Lower lobe of right lung (tissue), 2 donors: ENCODE results near the gene SUPT6H. TPM values are rescaled to one million over a fixed set of nuclear protein-coding genes. Genes with fewer than 3 reads are reported as not detected.

Source experiments
- ATAC-seq, 2 donors: fragments of 200-7000 bp; cut with Tn5 transposase; one replicate each; pipeline ENCODE4 v1.9.1; 2020 to 2022; ENCODE audit warnings: mild to moderate bottlenecking in 2 of 2, moderate library complexity in 2 of 2
- DNase-seq: peaks from one replicate; pipeline ENCODE4 v3.0.0-alpha.2; 2020
- H3K27ac ChIP-seq: fragments of 200-600 bp; one replicate; pipeline ENCODE4 v1.8.0; 2022
- H3K27me3 ChIP-seq: fragments of 200-600 bp; one replicate; pipeline ENCODE4 v1.8.0; 2022; ENCODE audit warnings: low read depth
- H3K36me3 ChIP-seq: fragments of 200-600 bp; one replicate; pipeline ENCODE4 v1.8.0; 2022; ENCODE audit warnings: mild to moderate bottlenecking
- H3K4me1 ChIP-seq: fragments of 200-600 bp; one replicate; pipeline ENCODE4 v1.8.0; 2022
- H3K4me3 ChIP-seq: fragments of 200-600 bp; one replicate; pipeline ENCODE4 v1.8.0; 2022; ENCODE audit warnings: mild to moderate bottlenecking
- H3K9me3 ChIP-seq: fragments of 200-600 bp; one replicate; pipeline ENCODE4 v1.8.0; 2022
- CTCF ChIP-seq: fragments of 200-600 bp; IDR thresholded peaks from one replicate; pipeline ENCODE4 v1.8.0; 2022; ENCODE audit warnings: antibody characterized with exemption, mild to moderate bottlenecking
- intact Hi-C: fragments of 100-400 bp; cut with DNase I; formaldehyde crosslinking; loops from one replicate; pipeline ENCODE4 v1.11.0; 2022
- total RNA-seq: library from RNA; stranded (reverse); fragmentation: NEBNext Ultra II Directional; extraction: Animal tissue kit (Norgen Biotek cat#: 25700); gene quantifications from one replicate; pipeline ENCODE4 v1.2.1, GENCODE V29; 2021
- donor health status: DM: no; HTN: yes; CAD: no; lungs with severe emphysema.

The SUPT6H gene
- total RNA-seq, 1 donor from 2014 or later: 60.3 TPM

GRCh38 chr17:28682655-28683054 lies 20.6 kb downstream of the SUPT6H start:
- no peaks in the 10 kb centered on the region for H3K9me3 ChIP-seq
- DNase-seq (no peak), ATAC-seq (no peak)
- intact Hi-C loops: no loop called here
- no peak overlapping the region for H3K4me3 ChIP-seq
- no peak for TF ChIP-seq CTCF
- no peaks in the 10 kb centered on the region for H3K4me1 ChIP-seq
- no peaks in the 10 kb centered on the region for H3K27me3 ChIP-seq
- peaks cover 100% of the 10 kb centered on the region for H3K36me3 ChIP-seq
- no peak overlapping the region for H3K27ac ChIP-seq

- DNase-seq: no peak
- peaks cover 100% of the 10 kb centered on the region for H3K36me3 ChIP-seq
- no peak overlapping the region for H3K4me3 ChIP-seq
- no peak for TF ChIP-seq CTCF
- H3K4me1 ChIP-seq: no peaks in the 10 kb centered on the region
- intact Hi-C loops: no loop called here
- ATAC-seq: no peak
- H3K27me3 ChIP-seq: no peaks in the 10 kb centered on the region
- no peaks in the 10 kb centered on the region for H3K9me3 ChIP-seq
- no peak overlapping the region for H3K27ac ChIP-seq
Observed at GRCh38 chr17:28684963-28685362, 23.0 kb downstream of the SUPT6H start.

- H3K27ac ChIP-seq: no peak overlapping the region
- no peak for TF ChIP-seq CTCF
Observed at GRCh38 chr17:28685366-28685765, 23.4 kb downstream of the SUPT6H start.

GRCh38 chr17:28686296-28686695 lies 24.3 kb downstream of the SUPT6H start:
- intact Hi-C loops: no loop called here
- no peak for ATAC-seq
- no peaks in the 10 kb centered on the region for H3K27me3 ChIP-seq
- H3K27ac ChIP-seq: no peak overlapping the region
- H3K36me3 ChIP-seq: peaks cover 100% of the 10 kb centered on the region
- no peaks in the 10 kb centered on the region for H3K9me3 ChIP-seq
- TF ChIP-seq CTCF: no peak
- no peak overlapping the region for H3K4me3 ChIP-seq
- no peak for DNase-seq
- no peaks in the 10 kb centered on the region for H3K4me1 ChIP-seq

More at GRCh38 chr17:28685366-28685765, 23.4 kb downstream of the SUPT6H start:
- Histone ChIP-seq H3K4me1 (no peaks in the 10 kb centered on the region), H3K36me3 (peaks cover 100% of the 10 kb centered on the region), H3K27me3 (no peaks in the 10 kb centered on the region), H3K9me3 (no peaks in the 10 kb centered on the region), H3K4me3 (no peak overlapping the region)
- DNase-seq (no peak), ATAC-seq (no peak)
- intact Hi-C loops: no loop called here

- Histone ChIP-seq H3K27ac (no peak overlapping the region), H3K4me3 (no peak overlapping the region), H3K4me1 (no peaks in the 10 kb centered on the region), H3K27me3 (no peaks in the 10 kb centered on the region), H3K36me3 (peaks cover 100% of the 10 kb centered on the region), H3K9me3 (no peaks in the 10 kb centered on the region)
- ATAC-seq: no peak
- no peak for TF ChIP-seq CTCF
- intact Hi-C loops: no loop called here
- no peak for DNase-seq
Observed at GRCh38 chr17:28688481-28688880, 26.5 kb downstream of the SUPT6H start.

- intact Hi-C loops: no loop called here
- Histone ChIP-seq H3K36me3 (peaks cover 100% of the 10 kb centered on the region), H3K4me1 (no peaks in the 10 kb centered on the region), H3K4me3 (no peak overlapping the region), H3K9me3 (no peaks in the 10 kb centered on the region), H3K27ac (no peak overlapping the region), H3K27me3 (no peaks in the 10 kb centered on the region)
- no peak for TF ChIP-seq CTCF
- ATAC-seq: no peak
- DNase-seq: no peak
Observed at GRCh38 chr17:28689011-28689410, 27.0 kb downstream of the SUPT6H start.
